PC-3 (cell line): ENCODE measurements around the gene CARD10. TPM values are rescaled to one million over a fixed set of nuclear protein-coding genes. Genes with fewer than 3 reads are reported as not detected.
"Not testable (repeated sequence)": the region's sequence is repeated elsewhere in the genome, so short reads cannot be mapped to it uniquely, and the experiment has no call there.

Experiments
- ATAC-seq: fragments of 200-7000 bp; cut with Tn5 transposase; 2 replicates; pipeline ENCODE4 v1.9.1; 2020; ENCODE audit warnings: mild to moderate bottlenecking, moderate library complexity
- BruUV-seq: library from RNA; stranded (reverse); fragments of 400-500 nt; replicated peaks from 2 replicates; lab custom pipeline; 2021; lab: Mats Ljungman, UMichigan
- CTCF ChIA-PET: fragments of 300-600 bp; sonication (Branson Sonifier 250); formaldehyde crosslinking; loops from one replicate; lab custom pipeline; 2022; ENCODE audit warnings: antibody characterized with exemption; lab: Charles Lee
- POLR2A ChIA-PET: fragments of 300-600 bp; sonication (Branson Sonifier 250); formaldehyde crosslinking; loops from one replicate; lab custom pipeline; 2022; ENCODE audit warnings: antibody characterized with exemption; ENCODE audit not compliant: unreplicated experiment; lab: Charles Lee
- DNase-seq: peaks from one replicate; pipeline ENCODE4 v3.0.0-alpha.2; 2015
- H2AFZ ChIP-seq: fragments of 300-600 bp; sonication (generic); 2 replicates; pipeline ENCODE4 v1.6.0; 2016; ENCODE audit warnings: antibody characterized with exemption, low read length
- H3F3A ChIP-seq: fragments of 300-600 bp; sonication (generic); one replicate; pipeline ENCODE4 v1.6.0; 2017; ENCODE audit warnings: antibody characterized with exemption, low read length, control low read depth, mild to moderate bottlenecking; ENCODE audit not compliant: unreplicated experiment
- H3K27ac ChIP-seq: fragments of 300-600 bp; sonication (generic); 2 replicates; pipeline ENCODE4 v1.5.1; 2016; ENCODE audit warnings: mild to moderate bottlenecking, low read length
- H3K27me3 ChIP-seq: fragments of 300-600 bp; sonication (generic); 2 replicates; pipeline ENCODE4 v1.6.1; 2016; ENCODE audit warnings: low read length, mixed read lengths
- H3K36me3 ChIP-seq: fragments of 300-600 bp; sonication (generic); 2 replicates; pipeline ENCODE4 v1.6.1; 2016; ENCODE audit warnings: low read depth, mixed run types, low read length, mixed read lengths
- H3K4me1 ChIP-seq: fragments of 300-600 bp; sonication (generic); 2 replicates; pipeline ENCODE4 v1.5.1; 2016; ENCODE audit warnings: low read length; ENCODE audit not compliant: insufficient read depth
- H3K4me2 ChIP-seq: fragments of 300-600 bp; sonication (generic); 2 replicates; pipeline ENCODE4 v1.6.0; 2016; ENCODE audit warnings: low read length
- H3K4me3 ChIP-seq: fragments of 300-600 bp; sonication (generic); 2 replicates; pipeline ENCODE4 v1.5.1; 2016; ENCODE audit warnings: mild to moderate bottlenecking, low read length, mixed read lengths
- H3K79me2 ChIP-seq: fragments of 300-600 bp; sonication (generic); 2 replicates; pipeline ENCODE4 v1.6.1; 2017; ENCODE audit warnings: low read length, mixed read lengths
- H3K9ac ChIP-seq: fragments of 300-600 bp; sonication (generic); 2 replicates; pipeline ENCODE4 v1.6.0; 2016; ENCODE audit warnings: mild to moderate bottlenecking, low read length
- H3K9me2 ChIP-seq: fragments of 300-600 bp; sonication (generic); replicated peaks from 2 replicates; pipeline ENCODE4 v1.6.1; 2016; ENCODE audit warnings: mixed run types, low read length, mixed read lengths
- H3K9me3 ChIP-seq: fragments of 300-600 bp; sonication (generic); 2 replicates; pipeline ENCODE4 v1.6.1; 2016; ENCODE audit warnings: low read length, mixed read lengths
- H4K20me1 ChIP-seq: fragments of 300-600 bp; sonication (generic); 2 replicates; pipeline ENCODE4 v1.6.1; 2016; ENCODE audit warnings: low read length, mixed read lengths
- CTCF ChIP-seq: fragments of 300-600 bp; sonication (generic); conservative IDR thresholded peaks from 2 replicates; pipeline ENCODE4 v1.5.1; 2017; ENCODE audit warnings: antibody characterized with exemption, low read depth, mild to moderate bottlenecking, low read length
- EZH2 ChIP-seq: fragments of 300-600 bp; sonication (generic); IDR thresholded peaks from one replicate; pipeline ENCODE4 v1.6.1; 2017; ENCODE audit warnings: antibody characterized with exemption, mild to moderate bottlenecking, low read length; ENCODE audit not compliant: unreplicated experiment
- EZH2phosphoT487 ChIP-seq: fragments of 300-600 bp; sonication (generic); IDR thresholded peaks from 2 replicates; pipeline ENCODE4 v1.6.1; 2018; ENCODE audit warnings: mild to moderate bottlenecking, antibody characterized with exemption, low read length, borderline replicate concordance
- intact Hi-C: fragments of 100-400 bp; cut with micrococcal nuclease; formaldehyde crosslinking; loops from 2 replicates; pipeline ENCODE4 v1.9.0; 2023
- total RNA-seq: library from RNA; depleted of rRNA; stranded (reverse); fragments of >200 nt; gene quantifications from 2 replicates; pipeline ENCODE4 v1.2.3, GENCODE V29; 2014

The CARD10 gene
- total RNA-seq, 1 experiment from 2014 or later, result 20.7 TPM

GRCh38 chr22:37553725-37554124 is 34.5 kb upstream of the CARD10 start:
- Histone ChIP-seq H3K27me3 (no peaks in the 10 kb centered on the region), H3F3A (no peaks in the 10 kb centered on the region), H3K36me3 (no peaks in the 10 kb centered on the region), H3K4me1 (no peaks in the 10 kb centered on the region; the same call in 1 of the 2 replicates), H3K79me2 (no peaks in the 10 kb centered on the region), H3K4me3 (no peak overlapping the region), H3K27ac (no peak overlapping the region), H3K9ac (no peak overlapping the region), H3K9me2 (no peaks in the 10 kb centered on the region), H3K4me2 (no peak overlapping the region), H3K9me3 (no peaks in the 10 kb centered on the region), H4K20me1 (no peaks in the 10 kb centered on the region), H2AFZ (no peak overlapping the region)
- BruUV-seq, result no TSS peak
- no peak for ATAC-seq
- POLR2A ChIA-PET, result no interaction called here
- intact Hi-C loops, result no loop called here
- TF ChIP-seq CTCF, result no peak
- TF ChIP-seq EZH2phosphoT487, result no peak
- no peak for TF ChIP-seq EZH2
- no peak for DNase-seq
- CTCF ChIA-PET, result no interaction called here

GRCh38 chr22:37552524-37553163 is 33.4 kb upstream of the CARD10 start:
- CTCF ChIA-PET, result interaction anchor here (0.9 kb wide), 1 partner anchor 40 kb away, joined by 4 read pairs; no protein-coding TSS in a partner anchor
- Histone ChIP-seq H3K9me3 (no peaks in the 10 kb centered on the region), H3K79me2 (no peaks in the 10 kb centered on the region), H3F3A (no peaks in the 10 kb centered on the region), H3K9me2 (no peaks in the 10 kb centered on the region), H3K4me2 (no peak overlapping the region), H4K20me1 (no peaks in the 10 kb centered on the region), H3K27me3 (no peaks in the 10 kb centered on the region), H2AFZ (no peak overlapping the region), H3K4me3 (no peak overlapping the region), H3K27ac (no peak overlapping the region), H3K9ac (no peak overlapping the region), H3K36me3 (no peaks in the 10 kb centered on the region), H3K4me1 (no peaks in the 10 kb centered on the region; the same call in 1 of the 2 replicates)
- intact Hi-C loops, result no loop called here
- no peak for TF ChIP-seq EZH2
- no peak for TF ChIP-seq EZH2phosphoT487
- TF ChIP-seq CTCF, result no peak
- POLR2A ChIA-PET, result no interaction called here
- BruUV-seq, result no TSS peak
- ATAC-seq (peak; percentile 53), DNase-seq (no peak)

- POLR2A ChIA-PET, result no interaction called here
- BruUV-seq, result no TSS peak
These were observed 32.8 kb upstream of the CARD10 start for GRCh38 chr22:37551981-37552380.

GRCh38 chr22:37550921-37551320 is 31.7 kb upstream of the CARD10 start:
- H3K27me3 ChIP-seq, intact Hi-C loops: not testable (repeated sequence)

More at GRCh38 chr22:37551981-37552380, 32.8 kb upstream of the CARD10 start:
- intact Hi-C loops, result no loop called here
- Histone ChIP-seq H3K79me2 (no peaks in the 10 kb centered on the region), H4K20me1 (no peaks in the 10 kb centered on the region), H3K4me1 (no peaks in the 10 kb centered on the region; the same call in 1 of the 2 replicates), H3F3A (no peaks in the 10 kb centered on the region), H3K4me2 (no peak overlapping the region), H3K9me2 (no peaks in the 10 kb centered on the region), H3K36me3 (no peaks in the 10 kb centered on the region), H3K9me3 (no peaks in the 10 kb centered on the region), H3K27ac (no peak overlapping the region), H2AFZ (no peak overlapping the region), H3K9ac (no peak overlapping the region), H3K4me3 (no peak overlapping the region), H3K27me3 (no peaks in the 10 kb centered on the region)
- no peak for ATAC-seq
- no peak for DNase-seq
- TF ChIP-seq EZH2phosphoT487, result no peak
- no peak for TF ChIP-seq EZH2
- no peak for TF ChIP-seq CTCF
- CTCF ChIA-PET, result no interaction called here

More at GRCh38 chr22:37550921-37551320, 31.7 kb upstream of the CARD10 start:
- H3K4me1 ChIP-seq, H3K4me2 ChIP-seq, H3K27ac ChIP-seq, H3K9me2 ChIP-seq, DNase-seq, POLR2A ChIA-PET, H3K9me3 ChIP-seq, H3K4me3 ChIP-seq, H3K79me2 ChIP-seq, H4K20me1 ChIP-seq, BruUV-seq, H3F3A ChIP-seq, ATAC-seq, H3K36me3 ChIP-seq, H3K9ac ChIP-seq, H2AFZ ChIP-seq: not testable (repeated sequence)
- CTCF ChIA-PET, result interaction anchor here (2.1 kb wide), 1 partner anchor 16 kb away, joined by 7 read pairs; no protein-coding TSS in a partner anchor
